T-helper 2 cell treated with Interferon-gamma antibody and Interleukin-4, amounts not matched to agents 5 μg/mL and 100 μg/mL, for 36 hours (primary cell): ENCODE data around the gene RTL3.

Experiments
- DNase-seq: peaks from one replicate; pipeline ENCODE4 v3.0.0; 2021; ENCODE audit warnings: low spot score
- H3K27ac Mint-ChIP-seq: one replicate; pipeline ENCODE4 v1.8.0; 2021; ENCODE audit warnings: mild to moderate bottlenecking, mixed read lengths
- H3K27me3 Mint-ChIP-seq: one replicate; pipeline ENCODE4 v1.8.0; 2021; ENCODE audit warnings: low read depth, mixed read lengths
- H3K36me3 Mint-ChIP-seq: one replicate; pipeline ENCODE4 v1.8.0; 2021; ENCODE audit warnings: low read depth, mixed read lengths
- H3K4me1 Mint-ChIP-seq: one replicate; pipeline ENCODE4 v1.8.0; 2021; ENCODE audit warnings: low read depth, mixed read lengths
- H3K4me3 Mint-ChIP-seq: one replicate; pipeline ENCODE4 v1.8.0; 2022; ENCODE audit warnings: mild to moderate bottlenecking, moderate library complexity, mixed read lengths
- H3K9me3 Mint-ChIP-seq: one replicate; pipeline ENCODE4 v1.8.0; 2021; ENCODE audit warnings: mixed read lengths

RTL3 gene, protein sequence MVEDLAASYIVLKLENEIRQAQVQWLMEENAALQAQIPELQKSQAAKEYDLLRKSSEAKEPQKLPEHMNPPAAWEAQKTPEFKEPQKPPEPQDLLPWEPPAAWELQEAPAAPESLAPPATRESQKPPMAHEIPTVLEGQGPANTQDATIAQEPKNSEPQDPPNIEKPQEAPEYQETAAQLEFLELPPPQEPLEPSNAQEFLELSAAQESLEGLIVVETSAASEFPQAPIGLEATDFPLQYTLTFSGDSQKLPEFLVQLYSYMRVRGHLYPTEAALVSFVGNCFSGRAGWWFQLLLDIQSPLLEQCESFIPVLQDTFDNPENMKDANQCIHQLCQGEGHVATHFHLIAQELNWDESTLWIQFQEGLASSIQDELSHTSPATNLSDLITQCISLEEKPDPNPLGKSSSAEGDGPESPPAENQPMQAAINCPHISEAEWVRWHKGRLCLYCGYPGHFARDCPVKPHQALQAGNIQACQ

DNA sequence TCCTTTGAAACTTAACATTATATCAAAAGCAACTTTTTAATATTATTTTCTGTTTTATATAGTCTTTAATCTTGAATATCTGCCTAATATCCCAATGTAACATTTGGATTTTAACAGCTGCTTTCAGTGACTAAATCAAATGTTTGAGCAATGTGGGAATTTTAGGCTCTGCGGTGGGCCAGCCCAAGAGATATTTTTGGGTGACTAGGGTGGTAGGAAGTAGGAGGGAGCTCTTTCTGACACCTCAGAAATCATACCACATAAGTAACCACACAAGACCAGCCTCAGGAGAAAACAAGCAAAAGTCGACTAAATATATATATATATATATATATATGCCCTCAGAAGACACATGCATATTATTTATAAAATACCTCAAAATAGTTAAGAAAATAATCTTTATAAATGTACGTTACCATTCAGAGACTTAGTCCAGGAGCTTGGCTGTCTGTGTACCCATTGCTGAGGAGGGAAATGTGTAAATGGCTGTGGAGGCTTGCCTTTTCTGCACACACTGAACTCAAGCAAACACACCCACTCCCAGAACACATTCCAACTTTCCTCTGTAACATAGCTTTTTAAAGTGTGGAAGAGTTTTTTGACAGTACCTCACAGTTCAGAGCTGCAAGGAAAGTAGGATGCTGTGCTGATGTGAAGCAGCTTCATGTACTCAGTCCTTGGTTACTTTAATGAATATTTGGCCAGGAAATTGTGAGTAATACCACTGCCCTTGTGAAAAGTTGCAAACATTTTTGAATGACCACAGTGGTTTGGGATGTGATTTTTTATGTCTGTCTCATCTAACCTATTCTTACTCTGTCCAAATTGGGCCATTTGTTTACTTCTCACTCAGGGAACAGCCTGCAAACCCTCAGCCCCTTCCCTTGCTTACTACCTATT, at the start of gene RTL3:
TSS of gene RTL3 (minus strand) at position 484 of the 900 bp plus-strand sequence. CDS start 908 bp downstream, outside the sequence.
- H3K9me3 Mint-ChIP-seq: no peaks in the 10 kb centered on the region
- H3K27me3 Mint-ChIP-seq: no peaks in the 10 kb centered on the region
- peak within 1 kb of the TSS; percentile 60 for H3K4me3 Mint-ChIP-seq
- H3K27ac Mint-ChIP-seq: peak within 1 kb of the TSS; percentile 82
- peaks cover 24% of the 10 kb centered on the region for H3K4me1 Mint-ChIP-seq
- no peak for DNase-seq
- H3K36me3 Mint-ChIP-seq: peaks cover 4% of the 10 kb centered on the region

GRCh38 chrX:78708816-78709215, 49.7 kb upstream of the RTL3 start:
- H3K9me3 Mint-ChIP-seq: peaks cover 5% of the 10 kb centered on the region
- H3K4me3 Mint-ChIP-seq: no peak overlapping the region
- no peaks in the 10 kb centered on the region for H3K27me3 Mint-ChIP-seq
- H3K4me1 Mint-ChIP-seq: peaks cover 5% of the 10 kb centered on the region
- H3K36me3 Mint-ChIP-seq: no peaks in the 10 kb centered on the region
- H3K27ac Mint-ChIP-seq: no peak overlapping the region
- no peak for DNase-seq

DNA sequence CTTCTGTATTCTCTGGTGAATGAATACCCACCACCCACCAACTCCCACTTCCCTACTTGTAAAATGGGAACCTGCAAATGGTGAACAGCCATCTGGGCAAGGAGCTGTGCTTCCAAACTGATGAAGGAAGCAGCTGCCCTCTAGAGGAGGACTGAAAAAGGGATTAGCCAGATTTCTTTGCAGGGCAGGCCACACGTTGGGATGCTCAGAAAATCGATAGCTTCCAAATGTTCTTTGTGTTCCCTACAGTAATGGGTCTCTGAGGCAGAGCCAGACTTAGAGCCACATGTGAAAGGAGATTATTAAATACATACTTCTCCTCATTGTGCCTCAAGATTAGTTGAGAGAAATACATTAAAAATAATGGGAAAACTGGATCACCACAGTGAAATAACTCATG, 49.1 kb upstream of the RTL3 start:
- H3K4me3 Mint-ChIP-seq: no peak overlapping the region
- no peaks in the 10 kb centered on the region for H3K36me3 Mint-ChIP-seq
- H3K9me3 Mint-ChIP-seq: no peaks in the 10 kb centered on the region
- H3K4me1 Mint-ChIP-seq: peaks cover 5% of the 10 kb centered on the region
- no peak overlapping the region for H3K27ac Mint-ChIP-seq
- H3K27me3 Mint-ChIP-seq: no peaks in the 10 kb centered on the region
- DNase-seq: no peak

- Mint-ChIP-seq H3K36me3 (no peaks in the 10 kb centered on the region), H3K4me1 (peaks cover 3% of the 10 kb centered on the region), H3K27ac (no peak overlapping the region), H3K27me3 (no peaks in the 10 kb centered on the region), H3K9me3 (no peaks in the 10 kb centered on the region), H3K4me3 (no peak overlapping the region)
- no peak for DNase-seq
These were observed 46.9 kb upstream of the RTL3 start for GRCh38 chrX:78706071-78706470.

- H3K4me1 Mint-ChIP-seq: peaks cover 1% of the 10 kb centered on the region
- H3K27ac Mint-ChIP-seq: no peak overlapping the region
- H3K27me3 Mint-ChIP-seq: no peaks in the 10 kb centered on the region
- DNase-seq: no peak
- H3K4me3 Mint-ChIP-seq: no peak overlapping the region
- peaks cover 4% of the 10 kb centered on the region for H3K9me3 Mint-ChIP-seq
- H3K36me3 Mint-ChIP-seq: peaks cover 1% of the 10 kb centered on the region
These were observed 34.4 kb upstream of the RTL3 start for GRCh38 chrX:78693536-78693935.

DNA sequence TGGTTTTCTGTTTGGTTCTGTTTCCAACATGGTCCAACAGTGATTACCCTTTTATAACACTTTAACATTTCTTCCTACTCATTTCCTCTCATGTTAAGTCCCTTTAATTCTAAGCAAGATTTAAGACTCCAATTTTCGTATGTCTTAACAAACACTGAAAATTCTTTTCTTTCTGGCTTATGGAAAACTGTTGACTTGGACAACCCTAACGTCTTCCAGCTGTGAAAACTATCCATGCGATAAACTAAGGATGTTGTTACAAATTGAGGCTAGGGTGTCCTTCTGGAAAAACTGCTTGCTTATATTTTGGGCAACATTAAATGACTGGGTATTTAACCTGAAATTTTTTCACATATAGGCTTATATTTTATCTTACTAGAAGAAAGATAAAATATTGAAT, 33.9 kb upstream of the RTL3 start:
- no peak overlapping the region for H3K27ac Mint-ChIP-seq
- peaks cover 1% of the 10 kb centered on the region for H3K36me3 Mint-ChIP-seq
- H3K4me3 Mint-ChIP-seq: no peak overlapping the region
- no peak for DNase-seq
- H3K9me3 Mint-ChIP-seq: peaks cover 4% of the 10 kb centered on the region
- no peaks in the 10 kb centered on the region for H3K27me3 Mint-ChIP-seq
- peaks cover 1% of the 10 kb centered on the region for H3K4me1 Mint-ChIP-seq

DNA sequence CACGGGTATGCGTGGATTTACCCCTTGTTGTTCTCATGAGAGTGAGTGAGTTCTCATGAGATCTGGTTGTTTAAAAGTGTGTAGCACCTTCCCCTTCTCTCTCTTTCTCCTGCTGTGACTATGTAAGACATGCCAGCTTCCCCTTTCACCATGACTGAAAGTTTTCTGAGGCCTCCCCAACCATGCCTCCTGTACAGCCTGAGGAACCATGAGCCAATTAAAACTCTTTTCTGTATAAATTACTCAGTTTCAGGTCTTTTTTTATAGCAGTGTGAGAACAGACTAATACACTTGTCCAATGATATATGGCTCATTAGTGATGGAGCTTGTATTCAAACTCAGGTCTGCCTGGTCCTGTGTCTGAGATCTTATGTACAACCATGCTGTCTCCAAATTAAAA, 28.5 kb upstream of the RTL3 start:
- Mint-ChIP-seq H3K4me3 (no peak overlapping the region), H3K4me1 (no peaks in the 10 kb centered on the region), H3K27me3 (no peaks in the 10 kb centered on the region), H3K36me3 (no peaks in the 10 kb centered on the region), H3K9me3 (peaks cover 5% of the 10 kb centered on the region), H3K27ac (no peak overlapping the region)
- DNase-seq: no peak

DNA sequence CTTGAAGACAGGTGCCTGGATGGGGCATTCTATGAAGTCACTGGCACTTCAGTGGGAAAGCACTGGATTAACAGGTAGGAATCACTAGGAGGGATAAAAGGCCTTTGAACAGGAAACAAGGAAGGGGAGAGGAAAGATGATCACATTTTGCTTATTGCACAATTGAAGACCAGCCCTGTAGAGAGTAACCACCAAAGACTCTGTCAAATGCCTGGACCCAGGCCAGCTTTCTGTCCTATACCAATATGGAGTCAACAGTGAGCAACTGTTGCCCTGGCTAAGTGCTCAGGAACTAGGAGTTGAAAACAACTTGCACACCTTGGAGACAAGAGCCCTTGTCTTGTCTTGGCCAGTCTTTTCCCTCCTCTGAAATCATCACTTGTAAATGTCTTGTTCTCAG, 14.1 kb upstream of the RTL3 start:
- H3K36me3 Mint-ChIP-seq: peaks cover 2% of the 10 kb centered on the region
- no peak overlapping the region for H3K4me3 Mint-ChIP-seq
- no peak for DNase-seq
- no peak overlapping the region for H3K27ac Mint-ChIP-seq
- H3K4me1 Mint-ChIP-seq: peaks cover 4% of the 10 kb centered on the region
- H3K27me3 Mint-ChIP-seq: no peaks in the 10 kb centered on the region
- H3K9me3 Mint-ChIP-seq: peaks cover 10% of the 10 kb centered on the region

GRCh38 chrX:78665342-78665741, 6.2 kb upstream of the RTL3 start:
- Mint-ChIP-seq H3K27me3 (no peaks in the 10 kb centered on the region), H3K27ac (no peak overlapping the region), H3K4me1 (peaks cover 3% of the 10 kb centered on the region), H3K36me3 (peaks cover 9% of the 10 kb centered on the region), H3K4me3 (no peak overlapping the region), H3K9me3 (peaks cover 12% of the 10 kb centered on the region)
- no peak for DNase-seq

- no peak overlapping the region for H3K27ac Mint-ChIP-seq
These were observed 2.7 kb upstream of the RTL3 start for GRCh38 chrX:78661836-78662235.

GRCh38 chrX:78659955-78660354, 827 bp upstream of the RTL3 start:
- Mint-ChIP-seq H3K4me1 (peaks cover 20% of the 10 kb centered on the region), H3K9me3 (peaks cover 6% of the 10 kb centered on the region), H3K4me3 (no peak overlapping the region), H3K36me3 (peaks cover 10% of the 10 kb centered on the region), H3K27ac (no peak overlapping the region), H3K27me3 (no peaks in the 10 kb centered on the region)
- DNase-seq: no peak

More at GRCh38 chrX:78661836-78662235, 2.7 kb upstream of the RTL3 start:
- no peak for DNase-seq
- Mint-ChIP-seq H3K36me3 (peaks cover 8% of the 10 kb centered on the region), H3K9me3 (peaks cover 9% of the 10 kb centered on the region), H3K4me1 (peaks cover 15% of the 10 kb centered on the region), H3K27me3 (no peaks in the 10 kb centered on the region), H3K4me3 (no peak overlapping the region)

- H3K27ac Mint-ChIP-seq: peak overlapping the region; percentile 82
These were observed 714 bp downstream of the RTL3 start for GRCh38 chrX:78658414-78658813.

DNA sequence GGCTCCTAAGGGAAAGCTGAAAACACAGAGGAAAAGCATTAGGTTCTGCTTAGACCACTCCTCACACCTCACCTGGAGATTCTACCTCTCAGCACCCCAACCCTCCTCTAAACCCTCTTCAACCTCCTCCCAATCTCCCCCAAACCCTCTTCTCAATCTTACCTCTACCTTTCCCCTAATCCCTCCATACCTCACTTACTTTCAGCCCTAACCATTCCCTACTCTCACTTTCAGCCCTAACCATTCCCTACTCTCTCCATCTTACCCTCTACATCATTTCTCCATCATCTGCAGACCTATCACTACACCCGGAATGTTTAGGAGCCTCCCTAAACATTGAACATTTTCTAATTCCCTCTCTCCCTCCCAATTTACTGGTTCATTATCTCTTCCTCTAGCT, 3.5 kb downstream of the RTL3 start:
- H3K36me3 Mint-ChIP-seq: peaks cover 4% of the 10 kb centered on the region
- H3K4me3 Mint-ChIP-seq: no peak overlapping the region
- DNase-seq: no peak
- H3K27ac Mint-ChIP-seq: no peak overlapping the region
- H3K9me3 Mint-ChIP-seq: no peaks in the 10 kb centered on the region
- H3K4me1 Mint-ChIP-seq: peaks cover 40% of the 10 kb centered on the region
- H3K27me3 Mint-ChIP-seq: no peaks in the 10 kb centered on the region

More at GRCh38 chrX:78658414-78658813, 714 bp downstream of the RTL3 start:
- no peaks in the 10 kb centered on the region for H3K27me3 Mint-ChIP-seq
- H3K4me1 Mint-ChIP-seq: peaks cover 27% of the 10 kb centered on the region
- peak overlapping the region; percentile 60 for H3K4me3 Mint-ChIP-seq
- no peaks in the 10 kb centered on the region for H3K9me3 Mint-ChIP-seq
- no peak for DNase-seq
- H3K36me3 Mint-ChIP-seq: peaks cover 4% of the 10 kb centered on the region
